C4-2B (cell line): ENCODE measurements around the gene F11R.

ENCODE experiments used
- ZFX ChIP-seq: fragments of 450-650 bp; IDR thresholded peaks from 2 replicates; pipeline ENCODE4 v1.6.1; 2017
- TF ChIP-seq, protein P1 (sequence below): fragments of 450-650 bp; conservative IDR thresholded peaks from 2 replicates; pipeline ENCODE4 v1.5.1; 2017; ENCODE audit warnings: mild to moderate bottlenecking

DNA sequence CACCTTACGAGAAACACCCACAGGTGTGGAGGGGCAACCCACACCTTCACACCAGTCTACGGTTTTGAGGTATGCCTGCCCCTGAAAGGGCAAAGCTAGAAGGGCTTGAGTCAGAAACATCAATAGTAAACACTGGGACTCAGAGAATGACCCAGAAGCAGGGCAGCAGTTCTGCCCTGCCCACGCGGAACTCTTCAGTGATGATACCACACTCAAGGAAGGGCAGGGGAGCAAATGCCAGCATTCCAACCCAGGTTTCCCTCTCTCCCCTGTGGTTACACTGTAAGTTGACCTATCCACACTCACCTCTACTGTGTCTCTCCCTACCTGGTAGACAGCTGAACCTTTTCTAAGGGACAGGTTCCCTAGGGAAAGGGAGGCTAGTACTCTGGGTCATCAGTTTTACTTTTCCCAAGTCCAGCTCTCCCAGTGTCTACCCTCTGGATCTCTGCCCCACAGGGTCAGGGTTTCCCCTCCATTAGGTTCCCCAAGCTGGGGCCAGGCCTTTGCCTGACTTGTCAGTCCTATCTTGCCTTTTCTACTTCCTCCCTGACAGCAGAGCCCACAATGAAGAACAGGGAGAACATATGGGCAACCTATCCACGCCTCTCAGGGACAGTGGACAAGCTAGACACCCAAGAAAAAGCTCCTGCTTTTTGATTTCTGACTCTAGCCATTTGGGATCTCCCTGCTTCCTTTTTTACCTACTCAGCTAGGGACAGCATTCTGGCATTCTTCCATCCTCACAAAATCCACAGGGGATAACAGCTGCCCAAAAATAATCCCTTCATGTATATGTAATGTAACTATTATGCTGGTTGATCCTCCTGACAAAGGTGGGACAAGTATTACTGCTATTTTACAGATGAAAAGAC, 3.0 kb downstream of the F11R start:
- TF ChIP-seq, protein P1, sequence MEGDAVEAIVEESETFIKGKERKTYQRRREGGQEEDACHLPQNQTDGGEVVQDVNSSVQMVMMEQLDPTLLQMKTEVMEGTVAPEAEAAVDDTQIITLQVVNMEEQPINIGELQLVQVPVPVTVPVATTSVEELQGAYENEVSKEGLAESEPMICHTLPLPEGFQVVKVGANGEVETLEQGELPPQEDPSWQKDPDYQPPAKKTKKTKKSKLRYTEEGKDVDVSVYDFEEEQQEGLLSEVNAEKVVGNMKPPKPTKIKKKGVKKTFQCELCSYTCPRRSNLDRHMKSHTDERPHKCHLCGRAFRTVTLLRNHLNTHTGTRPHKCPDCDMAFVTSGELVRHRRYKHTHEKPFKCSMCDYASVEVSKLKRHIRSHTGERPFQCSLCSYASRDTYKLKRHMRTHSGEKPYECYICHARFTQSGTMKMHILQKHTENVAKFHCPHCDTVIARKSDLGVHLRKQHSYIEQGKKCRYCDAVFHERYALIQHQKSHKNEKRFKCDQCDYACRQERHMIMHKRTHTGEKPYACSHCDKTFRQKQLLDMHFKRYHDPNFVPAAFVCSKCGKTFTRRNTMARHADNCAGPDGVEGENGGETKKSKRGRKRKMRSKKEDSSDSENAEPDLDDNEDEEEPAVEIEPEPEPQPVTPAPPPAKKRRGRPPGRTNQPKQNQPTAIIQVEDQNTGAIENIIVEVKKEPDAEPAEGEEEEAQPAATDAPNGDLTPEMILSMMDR = no peak
- no peak for TF ChIP-seq ZFX
